ENCODE measurements around the gene EN2.

DNA sequence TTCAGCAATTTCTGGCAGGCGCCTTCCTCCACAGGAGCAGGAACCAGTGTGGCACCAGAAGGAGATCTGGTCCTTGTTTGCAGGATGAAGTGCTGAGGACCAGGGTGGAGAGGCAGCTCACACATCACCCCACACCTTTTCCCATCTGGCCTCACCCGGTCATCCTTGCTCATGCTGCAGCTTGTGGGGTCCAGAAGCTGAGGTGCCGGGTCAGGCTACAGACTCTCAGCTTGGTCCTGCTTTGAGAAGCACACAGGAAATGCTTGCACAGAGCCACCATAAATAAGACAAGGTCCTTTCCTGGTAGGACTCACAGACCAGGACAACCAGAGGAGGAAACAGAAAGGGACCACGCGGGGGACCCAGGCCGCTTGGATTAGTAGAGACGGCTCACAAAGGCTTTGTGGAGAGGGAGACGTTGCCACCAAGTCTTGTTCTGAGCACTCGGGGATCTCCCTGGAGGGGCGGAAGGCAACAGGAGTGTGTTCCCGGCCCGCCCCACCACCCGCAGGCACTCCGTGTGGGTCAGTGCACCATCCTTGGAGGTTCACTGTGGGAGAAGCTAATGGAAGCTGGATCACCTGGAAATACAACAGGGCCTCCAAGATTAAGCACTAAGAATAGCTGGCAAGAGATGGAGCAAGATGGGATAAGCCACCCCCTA is 29.6 kb upstream of the EN2 start:
- TF ChIP-seq SUZ12 (IDR thresholded peaks at IDR 0.05) (no peak), SP1 (IDR thresholded peaks at IDR 0.05) (no peak), BHLHE40 (IDR thresholded peaks at IDR 0.05; ENCODE audit: borderline replicate concordance) (no peak), FOXK2 (IDR thresholded peaks at IDR 0.05) (no peak), FOXA1 (IDR thresholded peaks at IDR 0.05) (no peak), TARDBP (IDR thresholded peaks at IDR 0.05) (no peak), FOXM1 (IDR thresholded peaks at IDR 0.05; ENCODE audit: borderline replicate concordance) (no peak), CTBP1 (IDR thresholded peaks at IDR 0.05; ENCODE audit: borderline replicate concordance) (no peak), ELF4 (IDR thresholded peaks at IDR 0.05) (no peak), NFRKB (IDR thresholded peaks at IDR 0.05) (no peak), HDGF (IDR thresholded peaks at IDR 0.05; ENCODE audit: borderline replicate concordance) (no peak), LEF1 (IDR thresholded peaks at IDR 0.05; ENCODE audit: borderline replicate concordance) (no peak), L3MBTL2 (conservative IDR thresholded peaks at IDR 0.05) (no peak), PKNOX1 (IDR thresholded peaks at IDR 0.05) (no peak)
